WTC11 (cell line): Measurements from ENCODE around the gene SLC13A4. TPM values are rescaled to one million over a fixed set of nuclear protein-coding genes. Genes with fewer than 3 reads are reported as not detected.

Source experiments
- ATAC-seq: fragments of 200-7000 bp; cut with Tn5 transposase; 2 replicates; pipeline ENCODE4 v1.10.0; 2021; ENCODE audit warnings: mild to moderate bottlenecking, moderate library complexity
- CTCF ChIA-PET: fragments of 300-600 bp; sonication (Branson Sonifier 250); formaldehyde crosslinking; loops from one replicate; lab custom pipeline; 2021; ENCODE audit warnings: antibody characterized with exemption; lab: Charles Lee
- POLR2A ChIA-PET: fragments of 350-600 bp; sonication (Branson Sonifier 250); formaldehyde crosslinking; loops from one replicate; lab custom pipeline; 2021; ENCODE audit warnings: antibody characterized with exemption; lab: Charles Lee
- DNase-seq: peaks from one replicate; pipeline ENCODE4 v3.0.0; 2021; ENCODE audit warnings: low spot score
- H3K27ac Mint-ChIP-seq: 2 replicates; pipeline ENCODE4 v1.8.0; 2021; ENCODE audit warnings: mixed read lengths
- H3K27me3 Mint-ChIP-seq: 2 replicates; pipeline ENCODE4 v1.8.0; 2021; ENCODE audit warnings: low read depth, mild to moderate bottlenecking, moderate library complexity, mixed read lengths
- H3K36me3 Mint-ChIP-seq: 2 replicates; pipeline ENCODE4 v1.8.0; 2021; ENCODE audit warnings: mixed read lengths
- H3K4me1 Mint-ChIP-seq: 2 replicates; pipeline ENCODE4 v1.8.0; 2022; ENCODE audit warnings: mixed read lengths
- H3K4me3 Mint-ChIP-seq: 2 replicates; pipeline ENCODE4 v1.8.0; 2021; ENCODE audit warnings: mild to moderate bottlenecking, moderate library complexity, mixed read lengths
- H3K9me3 Mint-ChIP-seq: 2 replicates; pipeline ENCODE4 v1.8.0; 2021; ENCODE audit warnings: mixed read lengths
- CREB1 ChIP-seq: sonication (generic); formaldehyde crosslinking; IDR thresholded peaks from 2 replicates; pipeline ENCODE4 v1.8.0; 2023; ENCODE audit warnings: mild to moderate bottlenecking, missing genetic modification reagents
- E2F4 ChIP-seq: sonication (generic); formaldehyde crosslinking; IDR thresholded peaks from 2 replicates; pipeline ENCODE4 v1.8.1; 2022; ENCODE audit warnings: low read depth, mild to moderate bottlenecking, moderate library complexity, missing genetic modification reagents, borderline replicate concordance
- FOXJ3 ChIP-seq: sonication (generic); formaldehyde crosslinking; IDR thresholded peaks from 2 replicates; pipeline ENCODE4 v1.9.0; 2021; ENCODE audit warnings: missing genetic modification reagents, mild to moderate bottlenecking, borderline replicate concordance
- FOXP1 ChIP-seq: sonication (generic); formaldehyde crosslinking; IDR thresholded peaks from 2 replicates; pipeline ENCODE4 v1.8.0; 2022; ENCODE audit warnings: missing genetic modification reagents, mild to moderate bottlenecking, moderate library complexity, borderline replicate concordance
- GRHL2 ChIP-seq: fragments of 250-450 bp; sonication (Bioruptor Pico); IDR thresholded peaks from 2 replicates; pipeline ENCODE4 v1.8.0; 2022; ENCODE audit warnings: mild to moderate bottlenecking, moderate library complexity; ENCODE audit not compliant: insufficient replicate concordance, severe bottlenecking
- IRF1 ChIP-seq: sonication (generic); formaldehyde crosslinking; IDR thresholded peaks from 2 replicates; pipeline ENCODE4 v1.8.0; 2023; ENCODE audit warnings: missing genetic modification reagents
- JUN ChIP-seq: sonication (generic); formaldehyde crosslinking; IDR thresholded peaks from 2 replicates; pipeline ENCODE4 v1.8.0; 2023; ENCODE audit warnings: mild to moderate bottlenecking, missing genetic modification reagents
- NFATC4 ChIP-seq: fragments of 250-450 bp; sonication (Bioruptor Pico); IDR thresholded peaks from 2 replicates; pipeline ENCODE4 v1.9.0; 2021; ENCODE audit warnings: mild to moderate bottlenecking
- NFE2L1 ChIP-seq: sonication (generic); formaldehyde crosslinking; IDR thresholded peaks from 2 replicates; pipeline ENCODE4 v1.8.1; 2023; ENCODE audit warnings: missing genetic modification reagents
- NR2C2 ChIP-seq: sonication (generic); formaldehyde crosslinking; IDR thresholded peaks from 2 replicates; pipeline ENCODE4 v1.8.0; 2022; ENCODE audit warnings: mild to moderate bottlenecking, missing genetic modification reagents
- PRRX2 ChIP-seq: fragments of 250-450 bp; sonication (Bioruptor Pico); IDR thresholded peaks from 2 replicates; pipeline ENCODE4 v1.8.0; 2021; ENCODE audit warnings: mild to moderate bottlenecking
- RORB ChIP-seq: fragments of 250-450 bp; sonication (Bioruptor Pico); IDR thresholded peaks from 2 replicates; pipeline ENCODE4 v1.9.0; 2021; ENCODE audit warnings: mild to moderate bottlenecking
- TCF7 ChIP-seq: sonication (generic); formaldehyde crosslinking; IDR thresholded peaks from 2 replicates; pipeline ENCODE4 v1.8.0; 2022; ENCODE audit warnings: mild to moderate bottlenecking, low read depth, missing genetic modification reagents, moderate library complexity
- TP53 ChIP-seq: sonication (generic); formaldehyde crosslinking; IDR thresholded peaks from 2 replicates; pipeline ENCODE4 v1.8.1; 2023; ENCODE audit warnings: mild to moderate bottlenecking, missing genetic modification reagents
- ZNF138 ChIP-seq: sonication (generic); formaldehyde crosslinking; conservative IDR thresholded peaks from 2 replicates; pipeline ENCODE4 v1.8.1; 2022; ENCODE audit warnings: mild to moderate bottlenecking, moderate library complexity, missing genetic modification reagents
- ZNF263 ChIP-seq: sonication (generic); formaldehyde crosslinking; IDR thresholded peaks from 2 replicates; pipeline ENCODE4 v1.8.1; 2022; ENCODE audit warnings: low read depth, mild to moderate bottlenecking, moderate library complexity, missing genetic modification reagents
- ZNF423 ChIP-seq: fragments of 250-450 bp; sonication (Bioruptor Pico); IDR thresholded peaks from 2 replicates; pipeline ENCODE4 v2.1.2; 2022; ENCODE audit warnings: mild to moderate bottlenecking, moderate library complexity
- ZNF671 ChIP-seq: fragments of 250-450 bp; sonication (Bioruptor Pico); IDR thresholded peaks from 2 replicates; pipeline ENCODE4 v1.8.0; 2021; ENCODE audit warnings: mild to moderate bottlenecking
- total RNA-seq: library from RNA; stranded (reverse); gene quantifications from 3 replicates; pipeline ENCODE4 v1.2.3, GENCODE V29; 2021
- TF ChIP-seq, protein P1 (sequence below): sonication (generic); formaldehyde crosslinking; IDR thresholded peaks from 2 replicates; pipeline ENCODE4 v1.8.1; 2023; ENCODE audit warnings: mild to moderate bottlenecking, missing genetic modification reagents, borderline replicate concordance
- TF ChIP-seq, protein P2 (sequence below): sonication (generic); formaldehyde crosslinking; IDR thresholded peaks from 2 replicates; pipeline ENCODE4 v1.8.1; 2023; ENCODE audit warnings: mild to moderate bottlenecking, missing genetic modification reagents
- TF ChIP-seq, protein P3 (sequence below): sonication (generic); formaldehyde crosslinking; IDR thresholded peaks from 2 replicates; pipeline ENCODE4 v1.8.0; 2022; ENCODE audit warnings: mild to moderate bottlenecking, missing genetic modification reagents

Gene SLC13A4
- total RNA-seq, 1 experiment from 2014 or later, result 1.6 TPM

- TF ChIP-seq, protein P1, sequence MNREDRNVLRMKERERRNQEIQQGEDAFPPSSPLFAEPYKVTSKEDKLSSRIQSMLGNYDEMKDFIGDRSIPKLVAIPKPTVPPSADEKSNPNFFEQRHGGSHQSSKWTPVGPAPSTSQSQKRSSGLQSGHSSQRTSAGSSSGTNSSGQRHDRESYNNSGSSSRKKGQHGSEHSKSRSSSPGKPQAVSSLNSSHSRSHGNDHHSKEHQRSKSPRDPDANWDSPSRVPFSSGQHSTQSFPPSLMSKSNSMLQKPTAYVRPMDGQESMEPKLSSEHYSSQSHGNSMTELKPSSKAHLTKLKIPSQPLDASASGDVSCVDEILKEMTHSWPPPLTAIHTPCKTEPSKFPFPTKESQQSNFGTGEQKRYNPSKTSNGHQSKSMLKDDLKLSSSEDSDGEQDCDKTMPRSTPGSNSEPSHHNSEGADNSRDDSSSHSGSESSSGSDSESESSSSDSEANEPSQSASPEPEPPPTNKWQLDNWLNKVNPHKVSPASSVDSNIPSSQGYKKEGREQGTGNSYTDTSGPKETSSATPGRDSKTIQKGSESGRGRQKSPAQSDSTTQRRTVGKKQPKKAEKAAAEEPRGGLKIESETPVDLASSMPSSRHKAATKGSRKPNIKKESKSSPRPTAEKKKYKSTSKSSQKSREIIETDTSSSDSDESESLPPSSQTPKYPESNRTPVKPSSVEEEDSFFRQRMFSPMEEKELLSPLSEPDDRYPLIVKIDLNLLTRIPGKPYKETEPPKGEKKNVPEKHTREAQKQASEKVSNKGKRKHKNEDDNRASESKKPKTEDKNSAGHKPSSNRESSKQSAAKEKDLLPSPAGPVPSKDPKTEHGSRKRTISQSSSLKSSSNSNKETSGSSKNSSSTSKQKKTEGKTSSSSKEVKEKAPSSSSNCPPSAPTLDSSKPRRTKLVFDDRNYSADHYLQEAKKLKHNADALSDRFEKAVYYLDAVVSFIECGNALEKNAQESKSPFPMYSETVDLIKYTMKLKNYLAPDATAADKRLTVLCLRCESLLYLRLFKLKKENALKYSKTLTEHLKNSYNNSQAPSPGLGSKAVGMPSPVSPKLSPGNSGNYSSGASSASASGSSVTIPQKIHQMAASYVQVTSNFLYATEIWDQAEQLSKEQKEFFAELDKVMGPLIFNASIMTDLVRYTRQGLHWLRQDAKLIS (CRISPR knock-in tag), result no peak
- TF ChIP-seq RORB (CRISPR knock-in tag) (no peak), ZNF263 (CRISPR knock-in tag) (no peak), NFE2L1 (CRISPR knock-in tag) (no peak)
These were observed 35.9 kb downstream of the SLC13A4 start (continued) for GRCh38 chr7:135692055-135692454.

DNA sequence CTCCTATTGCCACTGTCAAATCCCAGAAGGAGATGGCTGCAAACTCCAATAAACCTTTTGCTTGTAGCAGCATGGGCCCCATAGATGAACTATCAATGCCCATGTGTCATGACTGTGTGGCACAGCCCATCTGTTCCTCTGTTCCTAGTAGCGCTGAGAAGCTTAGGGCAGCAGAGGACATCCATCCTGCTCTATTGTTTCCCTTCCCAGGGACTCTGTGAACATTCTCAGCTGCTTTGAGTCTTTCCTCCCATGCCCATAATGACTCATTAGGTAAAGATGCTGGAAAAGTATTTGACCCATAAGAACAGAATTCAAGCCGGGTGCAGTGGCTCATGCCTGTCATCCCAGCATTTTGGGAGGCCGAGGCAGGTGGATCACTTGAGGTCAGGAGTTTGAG lies 37.4 kb downstream of the SLC13A4 start:
- DNase-seq (no peak), ATAC-seq (no peak)
- TF ChIP-seq TP53 (no peak), E2F4 (CRISPR knock-in tag) (no peak), PRRX2 (CRISPR knock-in tag) (no peak), IRF1 (no peak), NR2C2 (CRISPR knock-in tag) (no peak), FOXJ3 (no peak), CREB1 (CRISPR knock-in tag) (no peak), FOXP1 (no peak), NFATC4 (CRISPR knock-in tag) (no peak), JUN (no peak), ZNF423 (CRISPR knock-in tag) (no peak), ZNF671 (CRISPR knock-in tag) (no peak), ZNF138 (CRISPR knock-in tag) (no peak), GRHL2 (CRISPR knock-in tag) (no peak), TCF7 (no peak)
- TF ChIP-seq, protein P2, sequence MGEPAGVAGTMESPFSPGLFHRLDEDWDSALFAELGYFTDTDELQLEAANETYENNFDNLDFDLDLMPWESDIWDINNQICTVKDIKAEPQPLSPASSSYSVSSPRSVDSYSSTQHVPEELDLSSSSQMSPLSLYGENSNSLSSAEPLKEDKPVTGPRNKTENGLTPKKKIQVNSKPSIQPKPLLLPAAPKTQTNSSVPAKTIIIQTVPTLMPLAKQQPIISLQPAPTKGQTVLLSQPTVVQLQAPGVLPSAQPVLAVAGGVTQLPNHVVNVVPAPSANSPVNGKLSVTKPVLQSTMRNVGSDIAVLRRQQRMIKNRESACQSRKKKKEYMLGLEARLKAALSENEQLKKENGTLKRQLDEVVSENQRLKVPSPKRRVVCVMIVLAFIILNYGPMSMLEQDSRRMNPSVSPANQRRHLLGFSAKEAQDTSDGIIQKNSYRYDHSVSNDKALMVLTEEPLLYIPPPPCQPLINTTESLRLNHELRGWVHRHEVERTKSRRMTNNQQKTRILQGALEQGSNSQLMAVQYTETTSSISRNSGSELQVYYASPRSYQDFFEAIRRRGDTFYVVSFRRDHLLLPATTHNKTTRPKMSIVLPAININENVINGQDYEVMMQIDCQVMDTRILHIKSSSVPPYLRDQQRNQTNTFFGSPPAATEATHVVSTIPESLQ (CRISPR knock-in tag), result no peak
- TF ChIP-seq, protein P3, sequence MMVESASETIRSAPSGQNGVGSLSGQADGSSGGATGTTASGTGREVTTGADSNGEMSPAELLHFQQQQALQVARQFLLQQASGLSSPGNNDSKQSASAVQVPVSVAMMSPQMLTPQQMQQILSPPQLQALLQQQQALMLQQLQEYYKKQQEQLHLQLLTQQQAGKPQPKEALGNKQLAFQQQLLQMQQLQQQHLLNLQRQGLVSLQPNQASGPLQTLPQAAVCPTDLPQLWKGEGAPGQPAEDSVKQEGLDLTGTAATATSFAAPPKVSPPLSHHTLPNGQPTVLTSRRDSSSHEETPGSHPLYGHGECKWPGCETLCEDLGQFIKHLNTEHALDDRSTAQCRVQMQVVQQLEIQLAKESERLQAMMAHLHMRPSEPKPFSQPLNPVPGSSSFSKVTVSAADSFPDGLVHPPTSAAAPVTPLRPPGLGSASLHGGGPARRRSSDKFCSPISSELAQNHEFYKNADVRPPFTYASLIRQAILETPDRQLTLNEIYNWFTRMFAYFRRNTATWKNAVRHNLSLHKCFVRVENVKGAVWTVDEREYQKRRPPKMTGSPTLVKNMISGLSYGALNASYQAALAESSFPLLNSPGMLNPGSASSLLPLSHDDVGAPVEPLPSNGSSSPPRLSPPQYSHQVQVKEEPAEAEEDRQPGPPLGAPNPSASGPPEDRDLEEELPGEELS, result no peak
- ChIA-PET CTCF (interaction anchor here (2.7 kb wide), 1 partner anchor 17 kb away, joined by 8 read pairs; no protein-coding TSS in a partner anchor), POLR2A (no interaction called here)
- Mint-ChIP-seq H3K9me3 (no peaks in the 10 kb centered on the region), H3K4me1 (no peaks in the 10 kb centered on the region), H3K27me3 (no peaks in the 10 kb centered on the region), H3K27ac (no peak overlapping the region), H3K36me3 (peaks cover 8% of the 10 kb centered on the region), H3K4me3 (no peak overlapping the region)
